HAP-1 (cell line): ENCODE measurements around the gene ZNF134.
A peak's percentile ranks its signal among the peaks of the same experiment; 100 is the strongest.

Experiments
- DNase-seq, 2 experiments: peaks; one replicate each; pipeline ENCODE4 v3.0.0-alpha.2; 2016 to 2020; ENCODE audit warnings: low spot score in 2 of 2
- H3K27me3 ChIP-seq: fragments of 250-450 bp; sonication (Bioruptor Pico); 2 replicates; pipeline ENCODE4 v1.5.1; 2020; ENCODE audit warnings: low read depth, mild to moderate bottlenecking, moderate library complexity
- H3K36me3 ChIP-seq: fragments of 250-450 bp; sonication (Bioruptor Pico); replicated peaks from 2 replicates; pipeline ENCODE4 v1.5.1; 2020; ENCODE audit warnings: mild to moderate bottlenecking
- H3K4me1 ChIP-seq: fragments of 250-450 bp; sonication (Bioruptor Pico); 2 replicates; pipeline ENCODE4 v1.5.1; 2020; ENCODE audit warnings: mild to moderate bottlenecking
- H3K4me3 ChIP-seq: fragments of 250-450 bp; sonication (Bioruptor Pico); 2 replicates; pipeline ENCODE4 v1.5.1; 2020; ENCODE audit warnings: mild to moderate bottlenecking, moderate library complexity
- H3K9me3 ChIP-seq: fragments of 250-450 bp; sonication (Bioruptor Pico); 2 replicates; pipeline ENCODE4 v1.5.1; 2020; ENCODE audit warnings: mild to moderate bottlenecking, moderate library complexity
- in situ Hi-C: fragments of 300-500 bp; cut with MboI; formaldehyde crosslinking; loops from 3 replicates; pipeline ENCODE4 v1.14.3; 2020; ENCODE audit warnings: low sequenced_read_pairs, inconsistent platforms, mixed read lengths

Gene ZNF134

GRCh38 chr19:57655443-57655842 lies 41.4 kb downstream of the ZNF134 start:
- Histone ChIP-seq H3K27me3 (no peaks in the 10 kb centered on the region), H3K4me1 (no peaks in the 10 kb centered on the region), H3K4me3 (no peak overlapping the region), H3K9me3 (no peaks in the 10 kb centered on the region), H3K36me3 (no peaks in the 10 kb centered on the region)
- in situ Hi-C loops, result no loop called here
- no peak for DNase-seq

DNA sequence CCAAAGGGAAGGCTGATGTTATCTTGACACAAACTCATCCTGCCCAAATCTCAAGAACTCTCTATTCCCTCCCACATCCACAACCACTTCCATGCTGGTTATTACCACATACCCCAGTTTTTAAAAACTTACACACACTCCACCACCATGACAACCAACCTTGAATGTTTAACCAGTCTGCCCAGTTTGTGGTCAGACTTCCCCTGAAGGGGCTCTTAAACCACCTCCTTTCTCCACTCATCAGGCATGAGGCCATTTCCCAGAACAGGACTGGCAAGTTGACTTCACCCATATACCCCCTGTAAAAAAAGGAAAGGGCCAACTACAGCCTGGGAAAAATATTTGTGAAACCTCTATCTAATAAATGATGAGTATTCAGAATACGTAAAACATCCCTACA lies 42.3 kb downstream of the ZNF134 start:
- no peak for DNase-seq
- in situ Hi-C loops, result no loop called here
- H3K9me3 ChIP-seq, result no peaks in the 10 kb centered on the region
- H3K36me3 ChIP-seq, result no peaks in the 10 kb centered on the region
- H3K27me3 ChIP-seq, result no peaks in the 10 kb centered on the region
- no peak overlapping the region for H3K4me3 ChIP-seq
- no peaks in the 10 kb centered on the region for H3K4me1 ChIP-seq

- H3K4me1 ChIP-seq, result no peaks in the 10 kb centered on the region
- H3K9me3 ChIP-seq, result no peaks in the 10 kb centered on the region; the same call in 1 of the 2 replicates
- in situ Hi-C loops, result no loop called here
- peak; percentile 14 to 59 for DNase-seq
- peak overlapping the region; percentile 22 for H3K4me3 ChIP-seq
- no peaks in the 10 kb centered on the region for H3K36me3 ChIP-seq
- H3K27me3 ChIP-seq, result no peaks in the 10 kb centered on the region
Measured at GRCh38 chr19:57664269-57665127, 50.5 kb downstream of the ZNF134 start.

DNA sequence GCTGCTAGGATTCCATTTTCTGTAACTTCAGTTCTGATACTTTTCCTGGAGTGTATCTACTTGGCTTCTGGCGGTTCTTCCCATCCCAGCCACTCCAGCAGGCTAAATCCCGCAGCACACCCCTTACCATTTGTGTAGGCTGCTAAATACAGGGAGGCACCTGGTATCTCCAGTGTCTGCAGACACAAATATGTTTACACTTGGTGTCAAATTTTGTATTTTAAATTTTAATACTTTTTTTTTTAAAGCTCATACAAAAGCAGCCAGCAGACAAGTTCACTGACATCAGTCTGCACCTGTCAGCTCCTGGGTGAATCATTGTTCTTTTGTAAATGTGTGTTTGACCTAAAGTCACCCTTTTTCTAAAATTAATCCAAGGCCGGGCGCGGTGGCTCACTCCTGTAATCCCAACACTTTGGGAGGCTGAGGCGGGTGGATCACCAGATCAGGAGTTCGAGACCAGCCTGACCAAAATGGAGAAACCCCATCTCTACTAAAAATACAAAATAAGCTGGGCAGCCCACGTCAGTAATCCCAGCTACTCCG lies 51.3 kb downstream of the ZNF134 start:
- in situ Hi-C loops, result no loop called here
- Histone ChIP-seq H3K36me3 (no peaks in the 10 kb centered on the region), H3K4me1 (no peaks in the 10 kb centered on the region), H3K9me3 (no peaks in the 10 kb centered on the region; the same call in 1 of the 2 replicates), H3K27me3 (no peaks in the 10 kb centered on the region), H3K4me3 (no peak overlapping the region)
- no peak for DNase-seq

GRCh38 chr19:57667228-57667627 lies 53.2 kb downstream of the ZNF134 start:
- H3K9me3 ChIP-seq, result no peaks in the 10 kb centered on the region; the same call in 1 of the 2 replicates
- DNase-seq, result no peak
- in situ Hi-C loops, result no loop called here
- no peaks in the 10 kb centered on the region for H3K36me3 ChIP-seq
- no peaks in the 10 kb centered on the region for H3K27me3 ChIP-seq
- H3K4me3 ChIP-seq, result no peak overlapping the region
- no peaks in the 10 kb centered on the region for H3K4me1 ChIP-seq

DNA sequence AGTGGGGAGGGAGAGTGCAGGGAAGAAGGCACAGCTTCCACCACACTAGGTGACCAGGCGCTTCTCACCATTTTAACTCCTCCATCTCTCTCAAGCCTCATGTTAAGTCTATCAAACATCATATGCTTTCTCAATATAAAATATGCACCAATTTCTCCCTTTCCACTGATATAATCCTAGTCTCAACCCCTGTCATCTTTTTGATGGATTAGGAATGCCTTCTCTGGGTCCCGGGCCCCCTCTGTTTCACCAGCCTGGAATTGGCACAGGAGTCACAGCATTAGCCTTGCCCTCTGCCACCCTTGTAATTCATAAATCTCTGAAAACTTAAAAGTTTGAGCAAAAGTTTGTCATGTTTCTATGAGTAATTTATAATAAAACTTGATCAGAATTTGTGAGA lies 54.6 kb downstream of the ZNF134 start, which contains the start of gene ZSCAN4:
ZSCAN4 (plus strand) TSS at position 301 of the 400 bp plus-strand sequence. CDS start 7,211 bp downstream, outside the sequence.
- Histone ChIP-seq H3K27me3 (no peaks in the 10 kb centered on the region), H3K9me3 (no peaks in the 10 kb centered on the region), H3K36me3 (no peaks in the 10 kb centered on the region), H3K4me1 (no peaks in the 10 kb centered on the region), H3K4me3 (no peak within 1 kb of the TSS)
- in situ Hi-C loops, result no loop called here
- no peak for DNase-seq

DNA sequence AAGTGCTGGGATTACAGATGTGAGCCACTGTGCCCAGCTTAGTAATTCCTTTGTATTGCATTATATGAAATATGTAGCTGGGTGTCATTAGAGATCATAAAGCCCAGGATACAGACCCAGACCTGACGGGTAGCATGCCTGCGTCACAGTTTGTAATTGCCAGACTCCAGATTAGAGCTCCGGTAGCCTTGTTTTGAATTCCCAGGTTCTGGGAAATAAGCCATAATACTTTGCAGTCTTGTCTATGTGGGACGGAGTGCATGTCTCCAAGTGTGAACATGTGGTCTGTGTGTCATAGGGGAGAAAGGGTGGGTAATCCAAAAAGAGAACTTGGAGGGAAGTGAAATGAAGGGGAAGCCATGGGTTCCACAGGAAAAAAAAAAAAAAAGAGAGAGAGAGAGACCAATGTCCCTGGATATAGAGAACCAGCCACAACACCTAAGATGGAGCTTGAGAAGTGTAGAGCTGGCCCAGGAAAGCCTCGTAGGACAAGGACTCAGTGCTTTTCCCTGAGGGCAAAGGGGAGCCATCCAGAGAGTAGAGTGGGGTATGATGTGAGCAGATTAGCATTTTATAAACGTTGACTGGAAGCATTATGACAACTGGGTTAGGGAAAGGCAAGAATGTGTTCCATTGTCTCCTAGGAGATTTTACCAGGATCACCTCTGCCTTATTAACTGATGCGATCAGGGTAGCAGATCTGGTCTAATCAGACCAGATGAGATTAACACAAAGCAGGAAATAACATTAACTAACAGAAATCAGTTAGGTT lies 57.3 kb downstream of the ZNF134 start:
- Histone ChIP-seq H3K36me3 (no peaks in the 10 kb centered on the region), H3K9me3 (no peaks in the 10 kb centered on the region), H3K27me3 (no peaks in the 10 kb centered on the region), H3K4me1 (no peaks in the 10 kb centered on the region), H3K4me3 (no peak overlapping the region)
- DNase-seq, result no peak
- in situ Hi-C loops, result no loop called here

DNA sequence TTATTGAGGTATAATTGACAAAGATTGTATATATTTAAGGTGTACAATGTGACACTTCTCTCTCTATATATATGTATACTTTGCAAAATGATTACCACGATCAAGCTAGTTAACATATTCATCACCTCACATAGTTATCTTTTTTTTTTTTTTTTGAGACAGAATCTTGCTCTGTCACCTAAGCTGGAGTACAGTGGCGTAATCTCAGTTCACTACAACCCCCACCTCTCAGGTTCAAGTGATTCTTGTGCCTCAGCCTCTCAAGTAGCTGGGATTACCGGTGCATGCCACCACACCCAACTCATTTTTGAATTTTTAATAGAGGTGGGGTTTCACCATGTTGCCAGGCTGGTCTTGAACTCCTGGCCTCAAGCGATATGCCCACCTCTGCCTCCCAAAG lies 58.4 kb downstream of the ZNF134 start:
- Histone ChIP-seq H3K4me3 (no peak overlapping the region), H3K9me3 (no peaks in the 10 kb centered on the region), H3K4me1 (no peaks in the 10 kb centered on the region), H3K36me3 (no peaks in the 10 kb centered on the region), H3K27me3 (no peaks in the 10 kb centered on the region)
- in situ Hi-C loops, result no loop called here
- no peak for DNase-seq
